Measurements from ENCODE around the gene GPR171. TPM values are rescaled to one million over a fixed set of nuclear protein-coding genes. Genes with fewer than 3 reads are reported as not detected.
A peak's percentile ranks its signal among the peaks of the same experiment; 100 is the strongest.

GPR171 gene
- total RNA-seq, 1 donor from 2014 or later, result 191 TPM

DNA sequence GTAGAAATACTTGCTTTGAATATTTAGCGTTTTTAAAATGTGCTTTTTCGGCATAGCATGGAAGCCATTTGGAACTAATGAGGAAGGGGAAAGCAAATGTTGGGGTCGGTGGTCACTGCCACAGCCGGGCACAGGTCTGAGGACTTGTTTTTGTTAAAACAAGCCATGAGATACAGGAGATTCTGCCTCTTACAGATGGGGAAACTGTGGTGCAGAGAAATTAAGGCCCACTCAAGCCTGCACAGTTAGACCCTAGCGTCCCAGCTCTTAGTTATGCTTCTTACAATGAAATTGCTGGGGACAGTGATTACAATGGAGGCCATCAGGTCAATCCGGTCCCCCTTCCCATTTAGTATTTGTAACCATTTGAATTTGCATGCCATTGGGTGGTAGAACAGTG is 2.5 kb upstream of the GPR171 start:
- no peaks in the 10 kb centered on the region for H3K27me3 Mint-ChIP-seq (ENCODE audit: insufficient read depth)
- peaks cover 81% of the 10 kb centered on the region for H3K4me1 Mint-ChIP-seq (ENCODE audit: low read depth)
- intact Hi-C loops (cut with micrococcal nuclease), result loop anchor here (10.0 kb wide), 1 partner anchor 1959 kb away; the partner anchor contains the start of gene RAP2B
- H3K36me3 Mint-ChIP-seq (ENCODE audit: low read depth), result peaks cover 21% of the 10 kb centered on the region
- DNase-seq (ENCODE audit: low spot score), result no peak
- H3K27ac Mint-ChIP-seq, result peak overlapping the region; percentile 92
- peaks cover 11% of the 10 kb centered on the region for H3K9me3 Mint-ChIP-seq
- peak overlapping the region; percentile 60 for H3K4me3 Mint-ChIP-seq

DNA sequence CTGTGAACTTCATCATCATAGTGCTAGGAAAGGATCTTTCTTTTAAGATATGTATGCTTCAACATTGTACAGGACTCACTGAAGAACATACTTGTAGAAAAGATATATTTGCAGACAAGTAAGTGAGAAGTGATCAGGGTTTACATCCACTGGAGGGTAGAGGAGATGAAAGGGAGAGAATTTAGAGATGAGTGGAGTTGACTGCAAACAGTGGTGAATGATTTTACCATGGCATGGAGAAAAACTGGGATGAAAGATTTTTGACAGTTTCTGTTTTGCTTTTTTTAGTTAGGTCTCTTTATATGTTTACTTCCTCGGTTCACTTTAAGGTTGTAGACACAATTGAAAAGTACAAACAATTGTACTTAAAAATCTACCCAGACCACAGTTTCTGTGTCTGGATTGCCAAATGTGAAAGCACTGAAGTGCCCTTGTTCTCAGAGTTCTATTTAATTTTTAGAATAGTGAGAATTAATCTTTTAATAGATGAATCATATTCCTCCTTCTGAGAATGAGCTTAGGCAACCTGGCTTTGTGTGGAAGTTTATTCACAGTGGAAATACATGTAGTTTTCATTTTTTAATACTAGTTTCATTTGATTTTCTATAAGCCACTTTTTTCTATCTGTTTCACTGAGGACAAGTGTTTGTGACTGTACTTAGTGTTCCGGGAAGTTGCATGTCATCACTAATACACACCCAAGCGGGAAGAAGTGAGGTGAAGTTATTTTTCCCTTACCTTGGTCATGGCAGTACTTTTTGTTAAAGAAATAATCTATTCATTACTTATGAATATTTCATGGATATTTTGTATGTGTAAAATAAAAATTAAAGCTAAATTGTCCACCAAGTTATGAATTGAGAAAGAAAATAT is 1.8 kb upstream of the GPR171 start:
- DNase-seq (ENCODE audit: low spot score), result no peak

DNA sequence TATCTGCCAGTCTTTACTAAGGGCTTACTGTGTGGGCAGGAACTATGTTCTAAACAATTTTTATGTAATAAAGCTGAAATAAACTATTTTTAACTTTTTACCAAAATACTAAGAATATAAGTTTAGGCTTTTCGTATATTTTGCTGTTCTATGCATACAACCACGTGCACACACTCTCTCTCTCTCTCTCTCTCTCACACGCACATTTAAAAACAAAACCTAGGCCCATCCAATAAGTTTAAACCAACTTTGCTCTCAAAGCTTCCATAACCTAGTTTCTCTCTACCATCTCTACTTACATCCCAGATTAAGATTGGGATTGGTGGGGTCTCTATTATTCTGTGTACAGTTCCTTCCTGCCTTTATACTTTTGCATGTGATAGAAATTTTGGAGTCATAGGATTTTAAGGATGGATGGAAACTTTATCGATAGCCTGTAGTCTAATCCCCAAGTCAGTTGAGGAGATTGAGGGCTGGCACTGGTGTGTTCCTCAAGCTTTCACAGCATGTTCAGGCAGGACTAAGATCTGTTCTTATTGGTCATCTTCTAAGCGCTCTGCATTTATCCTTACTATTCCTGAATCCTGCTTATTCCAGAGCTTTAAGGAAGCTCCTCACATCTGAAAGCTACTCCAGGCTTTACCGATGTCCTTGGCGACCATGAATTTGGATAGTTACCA is 1.8 kb downstream of the GPR171 start:
- Mint-ChIP-seq H3K27me3 (ENCODE audit: insufficient read depth) (no peaks in the 10 kb centered on the region), H3K4me1 (ENCODE audit: low read depth) (peaks cover 61% of the 10 kb centered on the region), H3K9me3 (no peaks in the 10 kb centered on the region), H3K27ac (peak overlapping the region; percentile 99), H3K36me3 (ENCODE audit: low read depth) (peaks cover 47% of the 10 kb centered on the region), H3K4me3 (peak overlapping the region; percentile 96)
- intact Hi-C loops (cut with micrococcal nuclease), result loop anchor here (5.0 to 10.0 kb wide), 8 partner anchors 114 to 1964 kb away; partner anchors contain the start of genes EIF2A, MED12L, RAP2B and SELENOT
- DNase-seq (ENCODE audit: low spot score), result no peak

More for the DNA sequence above, 1.8 kb upstream of the GPR171 start:
- Mint-ChIP-seq H3K4me3 (peak overlapping the region; percentile 60), H3K9me3 (peaks cover 11% of the 10 kb centered on the region), H3K36me3 (ENCODE audit: low read depth) (peaks cover 29% of the 10 kb centered on the region), H3K27me3 (ENCODE audit: insufficient read depth) (no peaks in the 10 kb centered on the region), H3K27ac (peak overlapping the region; percentile 92), H3K4me1 (ENCODE audit: low read depth) (peaks cover 76% of the 10 kb centered on the region)
- intact Hi-C loops (cut with micrococcal nuclease), result loop anchor here (5.0 to 10.0 kb wide), 8 partner anchors 117 to 1960 kb away; partner anchors contain the start of genes EIF2A, MED12L, RAP2B and SELENOT

DNA sequence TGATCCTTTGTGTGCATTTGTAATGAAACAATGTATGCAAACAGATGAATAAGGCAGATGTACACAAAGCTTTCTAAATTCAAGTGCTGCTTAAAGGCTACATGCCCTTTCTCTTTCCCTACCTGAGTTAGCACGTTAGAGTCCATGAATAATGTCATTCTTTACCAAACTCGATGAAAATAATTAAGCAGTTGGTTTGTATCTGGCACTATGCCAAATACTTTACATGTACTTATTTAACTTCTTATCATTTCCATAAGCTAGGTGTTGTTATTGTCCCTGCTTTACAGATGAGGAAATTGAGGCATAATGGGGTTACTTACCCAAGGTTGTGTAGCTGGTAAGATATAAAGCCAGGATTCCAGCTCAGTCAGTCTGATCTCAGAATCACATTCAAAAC is 2.4 kb downstream of the GPR171 start:
- Mint-ChIP-seq H3K9me3 (no peaks in the 10 kb centered on the region), H3K4me3 (peak overlapping the region; percentile 96), H3K27ac (peak overlapping the region; percentile 99), H3K4me1 (ENCODE audit: low read depth) (peaks cover 61% of the 10 kb centered on the region), H3K27me3 (ENCODE audit: insufficient read depth) (no peaks in the 10 kb centered on the region), H3K36me3 (ENCODE audit: low read depth) (peaks cover 51% of the 10 kb centered on the region)
- intact Hi-C loops (cut with micrococcal nuclease), result loop anchor here (1.0 to 10.0 kb wide), 9 partner anchors 9 to 1964 kb away; partner anchors contain the start of genes EIF2A, MED12L, RAP2B and SELENOT
- no peak for DNase-seq (ENCODE audit: low spot score)

DNA sequence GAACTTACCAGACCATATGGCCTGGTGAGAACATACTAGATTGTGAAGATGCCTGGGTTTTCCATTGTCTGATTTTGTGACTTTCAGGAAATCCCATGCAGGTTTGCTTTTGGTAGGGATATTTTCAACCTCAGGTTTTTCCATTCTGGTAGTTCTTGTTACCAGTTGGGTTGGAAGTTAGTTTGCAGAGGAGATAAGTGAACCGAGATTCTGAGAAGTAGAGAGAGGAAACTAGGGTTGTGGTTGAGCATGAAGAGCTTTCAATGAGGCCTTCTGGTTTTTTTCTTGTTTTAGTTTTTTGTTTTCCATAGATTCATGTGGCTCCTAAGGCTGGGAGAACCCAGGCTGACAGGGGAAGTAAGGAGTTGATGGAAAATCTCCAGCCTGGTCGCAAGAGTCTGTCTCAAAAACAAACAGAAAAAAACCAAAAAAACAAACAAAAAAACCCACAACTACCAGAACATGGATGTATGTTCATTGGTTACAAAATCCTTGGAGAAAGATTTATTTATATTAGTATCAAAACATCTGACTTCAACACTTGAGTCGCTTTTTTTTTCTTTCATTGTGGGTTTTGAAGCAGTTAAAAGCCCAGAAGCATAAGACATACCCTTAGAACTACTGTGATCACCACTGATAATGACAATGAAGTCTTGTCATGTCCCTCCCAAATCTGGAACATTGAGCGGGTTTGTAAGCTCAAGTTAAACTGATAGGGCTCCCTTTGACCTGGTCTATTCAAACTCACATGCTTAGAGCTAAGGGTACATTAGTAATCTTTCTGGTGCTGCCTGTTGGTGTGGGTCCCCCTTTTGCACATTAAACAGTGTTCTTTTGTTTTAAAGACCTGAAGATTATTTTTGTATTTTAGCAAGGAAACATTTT is 3.2 kb downstream of the GPR171 start:
- Mint-ChIP-seq H3K36me3 (ENCODE audit: low read depth) (peaks cover 51% of the 10 kb centered on the region), H3K4me1 (ENCODE audit: low read depth) (peaks cover 54% of the 10 kb centered on the region), H3K27me3 (ENCODE audit: insufficient read depth) (no peaks in the 10 kb centered on the region), H3K4me3 (peak overlapping the region; percentile 96), H3K27ac (peak overlapping the region; percentile 99), H3K9me3 (no peaks in the 10 kb centered on the region)
- intact Hi-C loops (cut with micrococcal nuclease), result loop anchor here (1.0 to 10.0 kb wide), 11 partner anchors 8 to 1965 kb away; partner anchors contain the start of genes EIF2A, MED12L, RAP2B and SELENOT
- no peak for DNase-seq (ENCODE audit: low spot score)

DNA sequence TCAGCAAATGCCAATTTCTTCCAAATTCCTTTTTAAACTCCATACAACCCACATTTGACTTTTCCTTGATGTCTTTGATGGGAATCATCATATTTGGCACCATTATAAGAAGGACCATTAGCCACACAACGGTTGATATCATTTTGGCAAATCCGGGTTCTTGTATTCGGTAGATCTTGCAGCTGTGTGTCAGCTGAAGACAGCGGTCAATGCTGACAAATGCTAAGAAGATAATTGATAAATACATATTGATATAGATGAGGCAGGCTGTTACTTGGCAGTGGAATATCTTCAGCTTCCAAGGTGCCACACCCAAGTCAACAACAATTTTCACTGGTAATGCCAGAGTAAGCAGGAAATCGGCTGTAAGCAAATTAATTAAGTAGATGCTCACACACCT is 4.2 kb downstream of the GPR171 start:
- H3K27me3 Mint-ChIP-seq (ENCODE audit: insufficient read depth), result no peaks in the 10 kb centered on the region
- peaks cover 57% of the 10 kb centered on the region for H3K36me3 Mint-ChIP-seq (ENCODE audit: low read depth)
- peak overlapping the region; percentile 99 for H3K27ac Mint-ChIP-seq
- DNase-seq (ENCODE audit: low spot score), result no peak
- intact Hi-C loops (cut with micrococcal nuclease), result loop anchor here (1.0 kb wide), 2 partner anchors 8 to 28 kb away; no protein-coding TSS in a partner anchor
- no peaks in the 10 kb centered on the region for H3K9me3 Mint-ChIP-seq
- peaks cover 52% of the 10 kb centered on the region for H3K4me1 Mint-ChIP-seq (ENCODE audit: low read depth)
- H3K4me3 Mint-ChIP-seq, result peak overlapping the region; percentile 96

DNA sequence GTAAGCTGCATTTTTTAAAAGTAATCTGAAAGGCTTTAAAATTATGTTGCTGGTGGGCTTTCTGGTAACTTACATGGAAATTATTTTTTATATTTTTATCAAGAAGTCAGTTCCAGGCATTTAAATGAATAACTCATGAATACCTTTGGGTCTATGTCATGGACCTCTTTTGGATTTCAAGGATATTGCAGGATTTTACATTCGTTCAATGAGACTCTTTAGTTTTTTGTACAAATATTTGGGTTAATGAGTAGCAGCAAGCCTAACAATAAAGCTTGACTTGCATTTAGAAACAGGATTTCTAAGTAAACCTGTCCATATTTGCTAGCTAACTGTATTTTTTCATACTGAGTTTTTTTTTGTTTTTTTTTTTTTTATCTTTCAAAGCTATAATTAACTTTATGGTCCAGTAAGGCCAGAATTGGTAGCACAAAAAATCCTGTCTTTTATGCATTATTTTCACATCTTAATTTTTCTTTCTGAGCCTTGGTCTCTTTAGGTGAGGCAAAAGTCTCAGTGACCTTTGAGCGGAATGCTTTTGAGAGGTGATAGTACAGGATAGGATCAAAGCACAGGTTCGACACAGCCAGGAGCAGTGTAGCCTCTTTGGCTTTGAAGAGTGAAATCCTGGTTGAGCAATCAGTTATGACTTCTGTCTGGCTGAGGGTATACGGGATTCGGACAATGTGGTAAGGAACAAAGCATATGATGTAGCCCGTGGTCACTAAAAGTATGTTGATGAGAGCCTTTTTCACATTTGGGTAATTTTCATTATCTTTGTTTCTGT is 4.8 kb downstream of the GPR171 start:
- Mint-ChIP-seq H3K4me1 (ENCODE audit: low read depth) (peaks cover 50% of the 10 kb centered on the region), H3K9me3 (no peaks in the 10 kb centered on the region), H3K27me3 (ENCODE audit: insufficient read depth) (no peaks in the 10 kb centered on the region), H3K36me3 (ENCODE audit: low read depth) (peaks cover 60% of the 10 kb centered on the region), H3K27ac (peak overlapping the region; percentile 99), H3K4me3 (peak overlapping the region; percentile 96)
- no peak for DNase-seq (ENCODE audit: low spot score)
- intact Hi-C loops (cut with micrococcal nuclease), result no loop called here

DNA sequence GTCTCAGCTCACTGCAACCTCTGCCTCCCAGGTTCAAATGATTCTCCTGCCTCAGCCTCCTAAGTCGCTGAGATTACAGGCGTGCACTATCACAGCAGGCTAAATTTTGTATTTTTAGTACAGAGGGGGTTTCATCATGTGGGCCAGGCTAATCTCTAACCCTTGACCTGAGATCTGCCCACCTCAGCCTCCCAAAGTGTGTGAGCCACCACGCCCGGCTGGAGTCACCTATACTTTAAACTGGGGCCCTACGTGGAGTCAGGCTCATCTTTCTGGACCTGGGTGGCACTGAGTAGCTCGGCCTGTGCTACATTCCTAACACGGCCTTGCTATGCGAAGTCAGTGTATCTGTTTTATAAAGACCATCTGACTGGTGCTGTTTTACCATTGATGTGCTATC is 5.8 kb downstream of the GPR171 start:
- Mint-ChIP-seq H3K9me3 (peaks cover 5% of the 10 kb centered on the region), H3K27ac (no peak overlapping the region), H3K36me3 (ENCODE audit: low read depth) (peaks cover 64% of the 10 kb centered on the region), H3K4me3 (no peak overlapping the region), H3K27me3 (ENCODE audit: insufficient read depth) (no peaks in the 10 kb centered on the region), H3K4me1 (ENCODE audit: low read depth) (peaks cover 45% of the 10 kb centered on the region)
- intact Hi-C loops (cut with micrococcal nuclease), result no loop called here
- no peak for DNase-seq (ENCODE audit: low spot score)

DNA sequence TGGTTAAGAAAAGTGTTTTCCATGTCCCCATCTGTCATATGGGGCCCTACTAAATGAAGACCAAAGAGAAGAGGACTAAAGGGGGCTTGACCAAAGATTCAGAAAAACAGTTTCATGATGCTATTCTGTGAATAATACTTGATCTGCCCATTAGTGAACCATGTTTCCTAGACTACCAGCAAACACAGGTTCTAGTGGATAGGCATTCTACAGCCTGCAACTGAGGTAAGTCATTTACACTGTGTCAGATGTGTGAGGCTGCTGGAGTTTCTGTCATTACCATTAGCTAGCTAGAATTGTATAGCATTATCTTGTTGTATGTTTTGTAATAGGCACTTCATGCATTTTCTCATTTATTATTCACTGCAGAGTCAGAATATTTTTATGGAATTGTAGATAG is 6.6 kb downstream of the GPR171 start:
- Mint-ChIP-seq H3K4me3 (peak overlapping the region; percentile 33), H3K36me3 (ENCODE audit: low read depth) (peaks cover 62% of the 10 kb centered on the region), H3K9me3 (peaks cover 6% of the 10 kb centered on the region), H3K4me1 (ENCODE audit: low read depth) (peaks cover 45% of the 10 kb centered on the region), H3K27me3 (ENCODE audit: insufficient read depth) (no peaks in the 10 kb centered on the region), H3K27ac (peak overlapping the region; percentile 66)
- no peak for DNase-seq (ENCODE audit: low spot score)
- intact Hi-C loops (cut with micrococcal nuclease), result no loop called here

DNA sequence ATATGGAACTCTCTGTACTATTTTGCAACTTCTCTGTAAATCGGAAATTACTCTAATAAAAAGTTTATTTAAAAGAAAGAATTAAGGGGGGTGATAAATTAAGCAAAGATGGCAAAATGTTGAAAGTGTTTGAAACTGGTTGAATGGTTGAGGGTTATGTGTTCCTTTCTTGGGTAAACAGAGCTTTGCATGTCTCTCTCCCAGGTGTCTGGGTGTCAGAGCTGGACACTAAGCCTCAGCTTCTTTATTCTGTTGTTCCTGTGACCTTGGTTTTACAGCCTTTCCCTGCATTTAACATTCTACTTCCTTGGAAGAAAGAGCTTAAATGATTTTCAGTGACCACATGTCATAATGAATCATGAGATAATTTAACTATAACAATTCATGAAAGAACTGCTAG is 7.2 kb downstream of the GPR171 start:
- intact Hi-C loops (cut with micrococcal nuclease), result no loop called here
- Mint-ChIP-seq H3K27me3 (ENCODE audit: insufficient read depth) (no peaks in the 10 kb centered on the region), H3K9me3 (peaks cover 12% of the 10 kb centered on the region), H3K36me3 (ENCODE audit: low read depth) (peaks cover 61% of the 10 kb centered on the region), H3K27ac (peak overlapping the region; percentile 66), H3K4me1 (ENCODE audit: low read depth) (peaks cover 45% of the 10 kb centered on the region), H3K4me3 (no peak overlapping the region)
- no peak for DNase-seq (ENCODE audit: low spot score)

DNA sequence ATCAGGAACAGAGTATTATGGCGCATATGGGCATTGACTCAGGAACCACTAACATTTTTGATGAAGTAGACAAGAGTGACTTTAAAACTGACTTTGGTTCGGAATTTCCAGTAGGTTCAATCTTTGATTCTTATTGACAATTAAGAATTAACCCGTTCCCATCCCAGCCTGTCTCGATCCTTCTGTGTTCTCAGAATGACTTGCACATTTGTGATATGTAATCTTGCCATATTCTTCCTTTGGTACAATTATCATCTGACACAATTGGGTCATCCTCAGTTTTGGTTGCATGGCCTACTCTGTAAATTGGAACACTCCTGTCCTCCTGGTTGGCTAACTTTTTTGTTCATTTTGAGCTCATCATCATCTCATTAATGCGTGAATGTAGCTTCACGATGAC is 10.5 kb downstream of the GPR171 start:
- intact Hi-C loops (cut with micrococcal nuclease), result no loop called here
- H3K4me3 Mint-ChIP-seq, result no peak overlapping the region
- H3K27ac Mint-ChIP-seq, result no peak overlapping the region
- peaks cover 52% of the 10 kb centered on the region for H3K4me1 Mint-ChIP-seq (ENCODE audit: low read depth)
- peaks cover 39% of the 10 kb centered on the region for H3K36me3 Mint-ChIP-seq (ENCODE audit: low read depth)
- DNase-seq (ENCODE audit: low spot score), result no peak
- peaks cover 16% of the 10 kb centered on the region for H3K9me3 Mint-ChIP-seq
- no peaks in the 10 kb centered on the region for H3K27me3 Mint-ChIP-seq (ENCODE audit: insufficient read depth)
